HEK293 (cell line): ENCODE results near the gene IFFO2.
A peak's percentile ranks its signal among the peaks of the same experiment; 100 is the strongest.

ENCODE experiments used
- BCL11B ChIP-seq: fragments of 450-650 bp; formaldehyde crosslinking; IDR thresholded peaks from 2 replicates; pipeline ENCODE4 v1.5.1; 2016; ENCODE audit warnings: low read depth, missing biosample characterization, missing genetic modification characterization
- FEZF1 ChIP-seq: fragments of 450-650 bp; formaldehyde crosslinking; IDR thresholded peaks from 2 replicates; pipeline ENCODE4 v1.5.1; 2016; ENCODE audit warnings: missing biosample characterization, missing genetic modification characterization
- GLI4 ChIP-seq: fragments of 450-650 bp; formaldehyde crosslinking; IDR thresholded peaks from 2 replicates; pipeline ENCODE4 v1.5.1; 2016; ENCODE audit warnings: missing biosample characterization, missing genetic modification characterization
- GLIS1 ChIP-seq: fragments of 450-650 bp; formaldehyde crosslinking; IDR thresholded peaks from 2 replicates; pipeline ENCODE4 v1.5.1; 2016; ENCODE audit warnings: missing biosample characterization, missing genetic modification characterization
- HOXA7 ChIP-seq: sonication (generic); formaldehyde crosslinking; IDR thresholded peaks from 2 replicates; pipeline ENCODE4 v1.8.1; 2022; ENCODE audit warnings: missing genetic modification reagents, borderline replicate concordance
- HOXC10 ChIP-seq: sonication (generic); formaldehyde crosslinking; IDR thresholded peaks from 2 replicates; pipeline ENCODE4 v1.8.1; 2023; ENCODE audit warnings: mild to moderate bottlenecking, missing genetic modification reagents
- KLF1 ChIP-seq: fragments of 450-650 bp; formaldehyde crosslinking; IDR thresholded peaks from 2 replicates; pipeline ENCODE4 v1.5.1; 2016; ENCODE audit warnings: missing biosample characterization, missing genetic modification characterization
- KLF7 ChIP-seq: fragments of 450-650 bp; formaldehyde crosslinking; IDR thresholded peaks from 2 replicates; pipeline ENCODE4 v1.5.1; 2016; ENCODE audit warnings: missing biosample characterization, missing genetic modification characterization, borderline replicate concordance
- PRDM1 ChIP-seq: fragments of 450-650 bp; formaldehyde crosslinking; IDR thresholded peaks from 2 replicates; pipeline ENCODE4; 2016; ENCODE audit warnings: missing biosample characterization, missing genetic modification characterization
- SALL2 ChIP-seq: fragments of 450-650 bp; formaldehyde crosslinking; IDR thresholded peaks from 2 replicates; pipeline ENCODE4 v1.5.0; 2017; ENCODE audit warnings: missing biosample characterization, mild to moderate bottlenecking, missing genetic modification characterization, borderline replicate concordance
- TRIM28 ChIP-seq: IDR thresholded peaks from 2 replicates; pipeline ENCODE4 v1.6.1; 2011; ENCODE audit warnings: low read length, control low read depth, borderline replicate concordance
- ZBTB17 ChIP-seq: fragments of 450-650 bp; formaldehyde crosslinking; IDR thresholded peaks from 2 replicates; pipeline ENCODE4 v1.5.1; 2016; ENCODE audit warnings: missing biosample characterization, missing genetic modification characterization
- ZNF155 ChIP-seq: fragments of 450-650 bp; formaldehyde crosslinking; IDR thresholded peaks from 2 replicates; pipeline ENCODE4 v1.5.1; 2016; ENCODE audit warnings: missing biosample characterization, missing genetic modification characterization
- ZNF169 ChIP-seq: fragments of 450-650 bp; formaldehyde crosslinking; IDR thresholded peaks from 2 replicates; pipeline ENCODE4 v1.5.1; 2016; ENCODE audit warnings: missing biosample characterization, missing genetic modification characterization
- ZNF214 ChIP-seq: fragments of 450-650 bp; formaldehyde crosslinking; IDR thresholded peaks from 2 replicates; pipeline ENCODE4 v1.5.1; 2017; ENCODE audit warnings: missing biosample characterization, mild to moderate bottlenecking, missing genetic modification characterization, borderline replicate concordance
- ZNF266 ChIP-seq: fragments of 450-650 bp; formaldehyde crosslinking; IDR thresholded peaks from 2 replicates; pipeline ENCODE4 v1.5.1; 2016; ENCODE audit warnings: missing biosample characterization, missing genetic modification characterization, low read depth
- ZNF292 ChIP-seq: fragments of 450-650 bp; formaldehyde crosslinking; IDR thresholded peaks from 2 replicates; pipeline ENCODE4 v1.5.1; 2016; ENCODE audit warnings: low read depth, missing biosample characterization, missing genetic modification characterization, borderline replicate concordance
- ZNF341 ChIP-seq: fragments of 450-650 bp; formaldehyde crosslinking; IDR thresholded peaks from 2 replicates; pipeline ENCODE4; 2016; ENCODE audit warnings: low read depth, missing biosample characterization, missing genetic modification characterization
- ZNF514 ChIP-seq: fragments of 450-650 bp; formaldehyde crosslinking; IDR thresholded peaks from 2 replicates; pipeline ENCODE4 v1.5.1; 2016; ENCODE audit warnings: missing biosample characterization, missing genetic modification characterization
- ZNF548 ChIP-seq: fragments of 450-650 bp; formaldehyde crosslinking; IDR thresholded peaks from 2 replicates; pipeline ENCODE4 v1.5.1; 2016; ENCODE audit warnings: missing biosample characterization, missing genetic modification characterization
- ZNF558 ChIP-seq: fragments of 450-650 bp; formaldehyde crosslinking; IDR thresholded peaks from 2 replicates; pipeline ENCODE4 v1.5.1; 2016; ENCODE audit warnings: missing biosample characterization, missing genetic modification characterization
- ZNF621 ChIP-seq: fragments of 450-650 bp; formaldehyde crosslinking; IDR thresholded peaks from 2 replicates; pipeline ENCODE4 v1.5.1; 2017; ENCODE audit warnings: missing biosample characterization, missing genetic modification characterization
- ZNF658 ChIP-seq: fragments of 450-650 bp; formaldehyde crosslinking; IDR thresholded peaks from 2 replicates; pipeline ENCODE4; 2016; ENCODE audit warnings: missing biosample characterization, missing genetic modification characterization
- ZNF664 ChIP-seq: fragments of 450-650 bp; formaldehyde crosslinking; IDR thresholded peaks from 2 replicates; pipeline ENCODE4 v1.5.1; 2016; ENCODE audit warnings: missing biosample characterization, missing genetic modification characterization
- ZNF670 ChIP-seq: fragments of 450-650 bp; formaldehyde crosslinking; IDR thresholded peaks from 2 replicates; pipeline ENCODE4 v1.5.1; 2016; ENCODE audit warnings: missing biosample characterization, missing genetic modification characterization, low read depth
- ZNF768 ChIP-seq: fragments of 450-650 bp; formaldehyde crosslinking; IDR thresholded peaks from 2 replicates; pipeline ENCODE4 v1.5.1; 2018; ENCODE audit warnings: missing biosample characterization, mild to moderate bottlenecking, missing genetic modification characterization
- ZNF776 ChIP-seq: fragments of 450-650 bp; formaldehyde crosslinking; IDR thresholded peaks from 2 replicates; pipeline ENCODE4 v1.5.0; 2017; ENCODE audit warnings: missing biosample characterization, missing genetic modification characterization, borderline replicate concordance
- TF ChIP-seq, protein P1 (sequence below): fragments of 450-650 bp; IDR thresholded peaks from 2 replicates; pipeline ENCODE4 v1.5.1; 2018; ENCODE audit warnings: missing biosample characterization, missing genetic modification characterization
- TF ChIP-seq, protein P2 (sequence below): fragments of 450-650 bp; formaldehyde crosslinking; IDR thresholded peaks from 2 replicates; pipeline ENCODE4 v1.5.1; 2016; ENCODE audit warnings: missing biosample characterization, missing genetic modification characterization
- TF ChIP-seq, protein P3 (sequence below): fragments of 450-650 bp; formaldehyde crosslinking; IDR thresholded peaks from 2 replicates; pipeline ENCODE4 v1.5.0; 2017; ENCODE audit warnings: missing biosample characterization, missing genetic modification characterization, borderline replicate concordance
- TF ChIP-seq, protein P4 (sequence below): fragments of 450-650 bp; formaldehyde crosslinking; IDR thresholded peaks from 2 replicates; pipeline ENCODE4 v1.5.1; 2017; ENCODE audit warnings: missing biosample characterization, mild to moderate bottlenecking, missing genetic modification characterization, moderate library complexity
- TF ChIP-seq, protein P5 (sequence below): fragments of 450-650 bp; formaldehyde crosslinking; IDR thresholded peaks from 2 replicates; pipeline ENCODE4 v1.5.1; 2016; ENCODE audit warnings: missing biosample characterization, missing genetic modification characterization

IFFO2 gene

DNA sequence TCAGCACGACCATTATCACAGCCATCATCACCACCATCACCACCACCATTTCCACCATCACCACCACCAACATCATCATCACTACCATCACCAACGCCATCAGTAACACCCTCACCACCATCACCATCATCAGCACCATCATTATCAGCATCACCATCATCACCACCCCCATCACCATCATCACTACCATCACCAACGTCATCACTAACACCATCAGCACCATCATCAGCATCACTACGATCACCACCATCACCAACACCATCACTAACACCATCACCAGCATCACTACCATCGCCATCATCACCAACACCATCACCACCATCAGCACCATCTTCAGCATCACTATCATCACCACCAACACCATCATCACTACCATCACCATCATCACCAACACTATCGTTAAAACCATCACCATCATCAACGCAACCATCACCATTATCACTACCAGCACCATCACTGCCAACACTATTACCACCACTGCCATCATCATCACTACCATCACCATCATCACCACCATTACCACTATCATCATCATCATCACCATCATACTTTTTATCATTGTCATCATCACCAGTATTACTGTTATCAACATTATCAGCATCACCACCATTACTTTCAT, 98.3 kb downstream of the IFFO2 start (continued):
- peak; percentile 69 for TF ChIP-seq ZNF621 (tag by site-specific recombination)
- peak; percentile 40; the same call in 1 of the 2 replicates for TF ChIP-seq ZNF670 (tag by site-specific recombination)
- no peak for TF ChIP-seq ZNF266 (tag by site-specific recombination)
- 0 out of 2 replicates have a peak, but pooled peaks have one; percentile 19 for TF ChIP-seq GLI4 (tag by site-specific recombination)
- TF ChIP-seq ZNF514 (tag by site-specific recombination), result no peak
- no peak for TF ChIP-seq ZNF548
- no peak for TF ChIP-seq ZBTB17
- no peak for TF ChIP-seq BCL11B
- TF ChIP-seq FEZF1 (tag by site-specific recombination), result no peak
- no peak for TF ChIP-seq ZNF768 (tag by site-specific recombination)
- TF ChIP-seq, protein P1, sequence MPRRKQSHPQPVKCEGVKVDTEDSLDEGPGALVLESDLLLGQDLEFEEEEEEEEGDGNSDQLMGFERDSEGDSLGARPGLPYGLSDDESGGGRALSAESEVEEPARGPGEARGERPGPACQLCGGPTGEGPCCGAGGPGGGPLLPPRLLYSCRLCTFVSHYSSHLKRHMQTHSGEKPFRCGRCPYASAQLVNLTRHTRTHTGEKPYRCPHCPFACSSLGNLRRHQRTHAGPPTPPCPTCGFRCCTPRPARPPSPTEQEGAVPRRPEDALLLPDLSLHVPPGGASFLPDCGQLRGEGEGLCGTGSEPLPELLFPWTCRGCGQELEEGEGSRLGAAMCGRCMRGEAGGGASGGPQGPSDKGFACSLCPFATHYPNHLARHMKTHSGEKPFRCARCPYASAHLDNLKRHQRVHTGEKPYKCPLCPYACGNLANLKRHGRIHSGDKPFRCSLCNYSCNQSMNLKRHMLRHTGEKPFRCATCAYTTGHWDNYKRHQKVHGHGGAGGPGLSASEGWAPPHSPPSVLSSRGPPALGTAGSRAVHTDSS (tag by site-specific recombination), result peak; percentile 89
- TF ChIP-seq PRDM1 (tag by site-specific recombination), result no peak
- TF ChIP-seq HOXA7 (CRISPR knock-in tag), result no peak
- no peak for TF ChIP-seq ZNF664 (tag by site-specific recombination)
- no peak for TF ChIP-seq KLF7
- TF ChIP-seq, protein P2, sequence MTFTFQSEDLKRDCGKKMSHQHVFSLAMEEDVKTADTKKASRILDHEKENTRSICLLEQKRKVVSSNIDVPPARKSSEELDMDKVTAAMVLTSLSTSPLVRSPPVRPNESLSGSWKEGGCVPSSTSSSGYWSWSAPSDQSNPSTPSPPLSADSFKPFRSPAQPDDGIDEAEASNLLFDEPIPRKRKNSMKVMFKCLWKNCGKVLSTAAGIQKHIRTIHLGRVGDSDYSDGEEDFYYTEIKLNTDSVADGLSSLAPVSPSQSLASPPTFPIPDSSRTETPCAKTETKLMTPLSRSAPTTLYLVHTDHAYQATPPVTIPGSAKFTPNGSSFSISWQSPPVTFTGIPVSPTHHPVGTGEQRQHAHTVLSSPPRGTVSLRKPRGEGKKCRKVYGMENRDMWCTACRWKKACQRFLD, result 0 out of 2 replicates have a peak, but pooled peaks have one; percentile 8
- TF ChIP-seq ZNF341 (tag by site-specific recombination), result no peak
- TF ChIP-seq ZNF169 (tag by site-specific recombination), result 0 out of 2 replicates have a peak, but pooled peaks have one; percentile 11
- TF ChIP-seq, protein P3, sequence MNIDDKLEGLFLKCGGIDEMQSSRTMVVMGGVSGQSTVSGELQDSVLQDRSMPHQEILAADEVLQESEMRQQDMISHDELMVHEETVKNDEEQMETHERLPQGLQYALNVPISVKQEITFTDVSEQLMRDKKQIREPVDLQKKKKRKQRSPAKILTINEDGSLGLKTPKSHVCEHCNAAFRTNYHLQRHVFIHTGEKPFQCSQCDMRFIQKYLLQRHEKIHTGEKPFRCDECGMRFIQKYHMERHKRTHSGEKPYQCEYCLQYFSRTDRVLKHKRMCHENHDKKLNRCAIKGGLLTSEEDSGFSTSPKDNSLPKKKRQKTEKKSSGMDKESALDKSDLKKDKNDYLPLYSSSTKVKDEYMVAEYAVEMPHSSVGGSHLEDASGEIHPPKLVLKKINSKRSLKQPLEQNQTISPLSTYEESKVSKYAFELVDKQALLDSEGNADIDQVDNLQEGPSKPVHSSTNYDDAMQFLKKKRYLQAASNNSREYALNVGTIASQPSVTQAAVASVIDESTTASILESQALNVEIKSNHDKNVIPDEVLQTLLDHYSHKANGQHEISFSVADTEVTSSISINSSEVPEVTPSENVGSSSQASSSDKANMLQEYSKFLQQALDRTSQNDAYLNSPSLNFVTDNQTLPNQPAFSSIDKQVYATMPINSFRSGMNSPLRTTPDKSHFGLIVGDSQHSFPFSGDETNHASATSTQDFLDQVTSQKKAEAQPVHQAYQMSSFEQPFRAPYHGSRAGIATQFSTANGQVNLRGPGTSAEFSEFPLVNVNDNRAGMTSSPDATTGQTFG (tag by site-specific recombination), result peak; percentile 13; the same call in 1 of the 2 replicates
- TF ChIP-seq KLF1 (tag by site-specific recombination), result no peak
- TF ChIP-seq ZNF214 (tag by site-specific recombination), result no peak
- no peak for TF ChIP-seq ZNF558 (tag by site-specific recombination)
- TF ChIP-seq ZNF776, result no peak
- no peak for TF ChIP-seq TRIM28
- no peak for TF ChIP-seq HOXC10 (CRISPR knock-in tag)
- TF ChIP-seq ZNF658, result peak; percentile 85
- TF ChIP-seq ZNF292 (tag by site-specific recombination), result no peak
- TF ChIP-seq SALL2 (tag by site-specific recombination), result 0 out of 2 replicates have a peak, but pooled peaks have one; percentile 32
- no peak for TF ChIP-seq ZNF155 (tag by site-specific recombination)
- TF ChIP-seq, protein P4, sequence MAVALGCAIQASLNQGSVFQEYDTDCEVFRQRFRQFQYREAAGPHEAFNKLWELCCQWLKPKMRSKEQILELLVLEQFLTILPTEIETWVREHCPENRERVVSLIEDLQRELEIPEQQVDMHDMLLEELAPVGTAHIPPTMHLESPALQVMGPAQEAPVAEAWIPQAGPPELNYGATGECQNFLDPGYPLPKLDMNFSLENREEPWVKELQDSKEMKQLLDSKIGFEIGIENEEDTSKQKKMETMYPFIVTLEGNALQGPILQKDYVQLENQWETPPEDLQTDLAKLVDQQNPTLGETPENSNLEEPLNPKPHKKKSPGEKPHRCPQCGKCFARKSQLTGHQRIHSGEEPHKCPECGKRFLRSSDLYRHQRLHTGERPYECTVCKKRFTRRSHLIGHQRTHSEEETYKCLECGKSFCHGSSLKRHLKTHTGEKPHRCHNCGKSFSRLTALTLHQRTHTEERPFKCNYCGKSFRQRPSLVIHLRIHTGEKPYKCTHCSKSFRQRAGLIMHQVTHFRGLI (tag by site-specific recombination), result no peak
- TF ChIP-seq, protein P5, sequence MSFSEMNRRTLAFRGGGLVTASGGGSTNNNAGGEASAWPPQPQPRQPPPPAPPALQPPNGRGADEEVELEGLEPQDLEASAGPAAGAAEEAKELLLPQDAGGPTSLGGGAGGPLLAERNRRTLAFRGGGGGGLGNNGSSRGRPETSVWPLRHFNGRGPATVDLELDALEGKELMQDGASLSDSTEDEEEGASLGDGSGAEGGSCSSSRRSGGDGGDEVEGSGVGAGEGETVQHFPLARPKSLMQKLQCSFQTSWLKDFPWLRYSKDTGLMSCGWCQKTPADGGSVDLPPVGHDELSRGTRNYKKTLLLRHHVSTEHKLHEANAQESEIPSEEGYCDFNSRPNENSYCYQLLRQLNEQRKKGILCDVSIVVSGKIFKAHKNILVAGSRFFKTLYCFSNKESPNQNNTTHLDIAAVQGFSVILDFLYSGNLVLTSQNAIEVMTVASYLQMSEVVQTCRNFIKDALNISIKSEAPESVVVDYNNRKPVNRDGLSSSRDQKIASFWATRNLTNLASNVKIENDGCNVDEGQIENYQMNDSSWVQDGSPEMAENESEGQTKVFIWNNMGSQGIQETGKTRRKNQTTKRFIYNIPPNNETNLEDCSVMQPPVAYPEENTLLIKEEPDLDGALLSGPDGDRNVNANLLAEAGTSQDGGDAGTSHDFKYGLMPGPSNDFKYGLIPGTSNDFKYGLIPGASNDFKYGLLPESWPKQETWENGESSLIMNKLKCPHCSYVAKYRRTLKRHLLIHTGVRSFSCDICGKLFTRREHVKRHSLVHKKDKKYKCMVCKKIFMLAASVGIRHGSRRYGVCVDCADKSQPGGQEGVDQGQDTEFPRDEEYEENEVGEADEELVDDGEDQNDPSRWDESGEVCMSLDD (tag by site-specific recombination), result no peak
- no peak for TF ChIP-seq GLIS1
